HG02840 (cell line): ENCODE measurements around the gene PRRG2.
A peak's percentile ranks its signal among the peaks of the same experiment; 100 is the strongest.

Source experiments
- ATAC-seq: cut with Tn5 transposase; IDR thresholded peaks from one replicate; pipeline ENCODE4 v1.9.1; 2021; ENCODE audit warnings: mild to moderate bottlenecking, moderate library complexity, moderate number of reproducible peaks; ENCODE audit not compliant: unreplicated experiment, low FRiP score

Gene PRRG2

DNA sequence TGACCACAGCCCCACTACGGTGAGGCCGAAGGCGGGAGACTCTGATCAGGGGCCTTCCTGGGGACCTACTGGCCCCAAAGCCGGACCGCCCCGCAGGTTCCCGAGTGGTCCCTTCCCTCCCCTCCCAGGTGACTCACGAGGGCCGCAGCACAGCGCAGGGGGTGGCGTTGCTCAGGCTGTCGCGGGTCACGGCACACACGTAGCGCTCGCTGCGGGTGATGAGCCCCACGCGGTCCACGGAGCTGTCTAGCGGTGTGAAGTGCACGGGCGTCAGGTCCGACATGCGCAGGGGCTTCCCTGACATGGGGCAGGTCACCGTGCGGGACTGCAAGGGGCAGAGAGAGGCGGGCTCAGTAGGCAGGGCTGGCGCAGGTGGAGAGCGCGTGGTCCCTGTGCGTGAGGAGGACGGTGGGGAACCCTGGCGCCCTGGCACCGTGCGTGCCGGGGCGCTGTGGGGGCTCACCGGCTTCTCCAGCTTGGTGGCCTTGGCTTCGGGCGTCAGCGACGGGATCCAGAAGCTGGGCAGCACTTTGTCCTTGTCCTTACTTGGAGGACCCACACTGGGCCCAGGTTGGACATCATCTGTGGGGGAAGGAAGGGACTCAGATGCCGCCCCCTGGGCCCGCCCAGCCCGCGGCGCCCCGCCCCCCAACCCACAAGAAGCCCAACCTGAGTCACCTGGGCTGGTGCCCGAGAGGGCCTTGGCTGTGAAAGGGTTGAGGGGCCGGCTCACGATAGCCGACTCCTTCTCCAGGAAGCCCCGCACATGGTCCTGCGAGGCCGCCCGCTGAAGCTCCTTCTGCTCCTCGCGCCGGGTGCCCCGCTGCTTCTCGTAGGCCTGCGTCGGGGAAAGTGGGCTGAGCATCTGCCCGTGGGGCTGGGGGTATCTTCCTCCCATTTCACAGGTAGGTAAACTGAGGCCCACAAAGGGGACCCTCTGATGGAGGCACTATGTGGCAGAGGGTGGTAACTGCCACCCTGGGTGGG, 24.4 kb upstream of the PRRG2 start:
- no peak for ATAC-seq

GRCh38 chr19:49557641-49558325, 23.3 kb upstream of the PRRG2 start:
- no peak for ATAC-seq

GRCh38 chr19:49558591-49558990, 22.5 kb upstream of the PRRG2 start:
- ATAC-seq = no peak

- no peak for ATAC-seq
Observed at GRCh38 chr19:49559443-49559842, 21.7 kb upstream of the PRRG2 start.

GRCh38 chr19:49559928-49560327, 21.2 kb upstream of the PRRG2 start:
- ATAC-seq = no peak

DNA sequence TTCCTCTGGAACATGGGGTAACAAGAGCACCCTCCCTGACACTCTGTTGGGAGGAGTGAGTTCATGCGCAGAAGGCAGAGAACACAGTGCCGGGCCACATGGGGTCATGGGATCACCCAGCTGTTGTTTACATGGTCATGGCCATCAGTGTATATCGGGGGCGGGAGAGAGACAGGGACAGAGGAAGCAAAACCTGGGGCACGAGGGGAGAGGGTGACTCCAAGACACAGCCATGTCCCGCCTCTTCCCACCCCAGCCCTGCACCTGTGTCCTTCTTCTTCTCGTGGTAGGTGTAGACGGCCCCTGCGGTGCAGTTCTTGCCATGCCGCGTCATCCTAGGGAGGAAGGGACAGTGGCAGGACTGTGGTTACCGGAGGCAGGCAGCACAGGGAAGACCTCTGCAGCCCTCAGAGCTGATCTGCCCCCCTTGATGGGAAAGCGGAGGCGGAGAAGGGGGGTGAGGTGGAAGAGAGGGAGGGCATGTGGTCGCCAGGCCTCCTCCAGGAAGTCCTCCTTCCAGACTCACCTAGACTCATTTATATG, 20.7 kb upstream of the PRRG2 start:
- ATAC-seq = no peak

GRCh38 chr19:49564616-49565045, 16.5 kb upstream of the PRRG2 start:
- no peak for ATAC-seq

GRCh38 chr19:49565261-49565660, 15.9 kb upstream of the PRRG2 start:
- no peak for ATAC-seq

DNA sequence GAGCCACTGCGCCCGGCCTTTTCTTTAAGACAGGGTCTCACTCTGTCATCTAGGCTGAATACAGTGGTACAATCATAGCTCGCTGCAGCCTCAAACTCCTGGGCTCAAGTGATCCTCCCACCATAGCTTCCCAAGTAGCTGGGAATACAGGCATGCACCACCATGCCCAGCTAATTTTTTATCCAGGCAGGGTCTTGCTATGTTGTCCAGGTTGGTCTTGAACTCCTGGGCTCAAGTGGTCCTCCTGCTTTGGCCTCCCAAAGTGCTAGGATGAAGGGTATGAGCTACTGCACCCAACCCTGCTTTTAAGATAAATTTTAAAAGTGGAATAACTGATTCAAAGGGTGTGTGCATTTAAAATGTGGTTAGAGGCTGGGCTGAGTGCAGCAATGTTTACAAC, 14.8 kb upstream of the PRRG2 start:
- no peak for ATAC-seq

GRCh38 chr19:49567861-49568441, 13.2 kb upstream of the PRRG2 start:
- ATAC-seq = no peak

- ATAC-seq = no peak
Observed at GRCh38 chr19:49570138-49570856, 10.8 kb upstream of the PRRG2 start.

GRCh38 chr19:49570997-49571676, 10.0 kb upstream of the PRRG2 start:
- ATAC-seq = no peak

- ATAC-seq = no peak
Observed at GRCh38 chr19:49573009-49573408, 8.1 kb upstream of the PRRG2 start.

DNA sequence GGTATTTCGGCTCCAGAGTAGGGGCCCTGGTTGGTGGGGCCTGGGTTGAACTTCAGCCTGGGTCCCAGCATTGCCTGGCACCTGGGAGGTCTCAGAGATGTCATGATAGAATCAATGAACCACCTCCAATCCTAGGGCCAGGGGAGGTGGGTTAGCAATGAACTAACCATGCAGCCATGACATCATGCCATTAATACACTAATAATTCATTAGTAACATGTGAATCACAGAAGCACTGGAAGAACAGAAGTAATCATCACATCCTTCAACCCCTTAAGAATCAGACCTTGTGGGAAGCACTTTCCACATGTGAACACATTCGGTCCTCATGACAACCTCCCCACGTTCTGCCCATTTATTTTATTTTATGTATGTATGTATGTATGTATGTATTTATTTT, 7.7 kb upstream of the PRRG2 start:
- ATAC-seq = no peak

DNA sequence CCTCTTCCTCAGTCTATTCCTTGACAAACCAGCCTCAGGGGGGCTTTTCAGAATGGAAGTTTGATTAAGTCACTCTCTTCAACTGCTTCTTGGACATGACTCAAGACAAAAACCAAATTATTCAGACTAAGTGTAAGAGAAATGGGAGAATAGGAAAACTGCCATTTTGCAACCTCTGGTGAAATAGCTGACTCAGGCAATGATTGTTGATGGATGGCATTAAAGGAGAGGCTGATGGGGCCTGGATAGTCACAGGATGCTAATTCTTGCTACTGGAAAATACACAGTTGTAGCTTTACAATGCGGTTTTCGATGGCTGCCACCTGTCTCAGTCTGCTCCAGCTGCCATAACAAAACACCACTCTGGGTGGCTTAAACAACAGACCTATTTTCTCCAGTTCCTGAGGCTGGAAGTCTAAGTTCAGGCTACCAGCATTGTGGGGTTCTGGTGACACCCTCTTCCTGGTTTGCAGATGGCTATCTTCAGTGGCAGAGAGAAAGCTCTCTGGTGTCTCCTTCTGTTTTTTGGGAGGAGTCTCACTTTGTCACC, 6.8 kb upstream of the PRRG2 start:
- no peak for ATAC-seq

GRCh38 chr19:49579193-49579592, 1.9 kb upstream of the PRRG2 start:
- no peak for ATAC-seq

DNA sequence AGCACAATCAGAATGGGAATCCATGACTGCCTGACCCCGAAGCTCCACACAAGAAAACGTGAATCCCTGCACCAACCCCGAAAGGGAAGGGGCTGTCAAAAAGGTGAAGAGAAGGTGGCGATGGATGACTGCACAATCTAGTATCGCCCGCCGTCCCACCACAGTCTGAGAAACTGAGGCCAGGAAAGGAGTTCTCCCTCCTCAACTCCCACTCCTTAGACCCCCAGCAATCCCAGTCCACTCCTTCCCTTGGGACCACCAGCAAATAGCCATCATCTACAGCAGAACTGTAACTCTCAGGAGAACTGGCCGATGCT, 1.2 kb upstream of the PRRG2 start:
- no peak for ATAC-seq

GRCh38 chr19:49580264-49581006, 681 bp upstream of the PRRG2 start, which contains the start of gene NOSIP:
Gene NOSIP, minus strand, starts transcription at chr19:49580556. Its CDS starts 19,865 bp downstream, at chr19:49560691.
- peak; percentile 89 for ATAC-seq

DNA sequence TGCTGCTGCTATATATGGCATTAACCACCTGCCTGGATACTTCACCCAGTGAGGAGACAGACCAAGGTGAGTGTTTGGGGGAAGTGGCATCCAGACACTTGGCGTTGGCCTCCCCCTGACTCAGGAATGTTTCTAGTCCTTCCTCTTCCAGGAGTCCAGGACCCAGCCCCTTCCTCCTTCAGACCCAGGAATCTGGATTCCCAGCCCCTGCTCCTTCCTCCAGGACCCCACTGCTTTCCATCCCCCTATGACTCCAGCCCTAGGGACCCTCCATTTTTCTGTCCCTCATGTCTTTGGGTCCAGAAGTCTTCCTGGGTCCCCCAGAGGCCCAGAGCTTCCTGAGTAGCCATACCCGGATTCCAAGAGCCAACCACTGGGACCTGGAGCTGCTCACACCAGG, 2.1 kb downstream of the PRRG2 start:
- no peak for ATAC-seq
